Measurements from ENCODE around the gene FILIP1L. TPM values are rescaled to one million over a fixed set of nuclear protein-coding genes. Genes with fewer than 3 reads are reported as not detected.

FILIP1L gene
- total RNA-seq, 3 donors from 2014 or later, result 19.8 to 23.7 (median 23.3) TPM

GRCh38 chr3:99925584-99926230 lies 188.6 kb downstream of the FILIP1L start:
- H3K36me3 ChIP-seq, result no peaks in the 10 kb centered on the region
- H3K9me3 ChIP-seq, result no peaks in the 10 kb centered on the region
- intact Hi-C loops (cut with DNase I; ENCODE audit: low total_unique reads), result no loop called here
- no peak for TF ChIP-seq POLR2AphosphoS5 (IDR thresholded peaks at IDR 0.05)
- TF ChIP-seq, protein P1, sequence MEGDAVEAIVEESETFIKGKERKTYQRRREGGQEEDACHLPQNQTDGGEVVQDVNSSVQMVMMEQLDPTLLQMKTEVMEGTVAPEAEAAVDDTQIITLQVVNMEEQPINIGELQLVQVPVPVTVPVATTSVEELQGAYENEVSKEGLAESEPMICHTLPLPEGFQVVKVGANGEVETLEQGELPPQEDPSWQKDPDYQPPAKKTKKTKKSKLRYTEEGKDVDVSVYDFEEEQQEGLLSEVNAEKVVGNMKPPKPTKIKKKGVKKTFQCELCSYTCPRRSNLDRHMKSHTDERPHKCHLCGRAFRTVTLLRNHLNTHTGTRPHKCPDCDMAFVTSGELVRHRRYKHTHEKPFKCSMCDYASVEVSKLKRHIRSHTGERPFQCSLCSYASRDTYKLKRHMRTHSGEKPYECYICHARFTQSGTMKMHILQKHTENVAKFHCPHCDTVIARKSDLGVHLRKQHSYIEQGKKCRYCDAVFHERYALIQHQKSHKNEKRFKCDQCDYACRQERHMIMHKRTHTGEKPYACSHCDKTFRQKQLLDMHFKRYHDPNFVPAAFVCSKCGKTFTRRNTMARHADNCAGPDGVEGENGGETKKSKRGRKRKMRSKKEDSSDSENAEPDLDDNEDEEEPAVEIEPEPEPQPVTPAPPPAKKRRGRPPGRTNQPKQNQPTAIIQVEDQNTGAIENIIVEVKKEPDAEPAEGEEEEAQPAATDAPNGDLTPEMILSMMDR (IDR thresholded peaks at IDR 0.05), result no peak
- no peak overlapping the region for H3K4me3 ChIP-seq
- peaks cover 0 to 5% of the 10 kb centered on the region in 2 donors for H3K4me1 ChIP-seq
- peak in 1 of 2 donors; percentile 36 for DNase-seq (ENCODE audit: low spot score in 2 of 2)
- no peaks in the 10 kb centered on the region for H3K27me3 ChIP-seq
- peak overlapping the region; percentile 8 to 34 for H3K27ac ChIP-seq

DNA sequence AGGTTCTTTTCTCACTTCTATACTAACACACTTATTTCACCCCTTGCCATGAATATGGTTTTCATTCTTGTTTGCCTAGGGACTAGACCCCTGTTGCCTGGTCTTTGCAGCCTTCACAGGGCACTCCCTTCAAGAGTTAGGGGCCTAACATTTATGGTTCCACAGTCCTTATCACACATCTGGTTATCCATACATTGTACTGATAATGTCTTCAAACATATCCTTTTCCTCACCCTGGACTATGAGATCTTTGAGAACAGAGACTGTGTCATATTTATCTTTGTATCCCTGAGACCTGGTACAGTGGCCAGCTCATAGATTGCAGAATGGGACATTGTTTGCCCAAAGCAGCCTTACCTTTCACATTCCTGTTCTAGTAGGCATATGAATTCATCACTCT lies 190.4 kb downstream of the FILIP1L start:
- intact Hi-C loops (cut with DNase I; ENCODE audit: low total_unique reads), result no loop called here
- Histone ChIP-seq H3K27me3 (no peaks in the 10 kb centered on the region), H3K9me3 (no peaks in the 10 kb centered on the region), H3K27ac (no peak overlapping the region), H3K4me3 (no peak overlapping the region), H3K36me3 (no peaks in the 10 kb centered on the region), H3K4me1 (no peaks in the 10 kb centered on the region)
- TF ChIP-seq POLR2A (IDR thresholded peaks at IDR 0.05) (no peak), POLR2AphosphoS5 (IDR thresholded peaks at IDR 0.05) (no peak)
- TF ChIP-seq, protein P1 (IDR thresholded peaks at IDR 0.05), result no peak
- DNase-seq (ENCODE audit: low spot score in 2 of 2), result no peak

- Histone ChIP-seq H3K27me3 (no peaks in the 10 kb centered on the region), H3K4me3 (no peak overlapping the region), H3K36me3 (no peaks in the 10 kb centered on the region), H3K4me1 (no peaks in the 10 kb centered on the region), H3K27ac (peak overlapping the region; percentile 28 to 30), H3K9me3 (no peaks in the 10 kb centered on the region)
- no peak for TF ChIP-seq POLR2A (IDR thresholded peaks at IDR 0.05)
- TF ChIP-seq, protein P1 (IDR thresholded peaks at IDR 0.05), result no peak
- DNase-seq (ENCODE audit: low spot score in 2 of 2), result peak in 1 of 2 donors; percentile 34
- intact Hi-C loops (cut with DNase I; ENCODE audit: low total_unique reads), result no loop called here
Measured at GRCh38 chr3:99921986-99922385, 192.3 kb downstream of the FILIP1L start.

DNA sequence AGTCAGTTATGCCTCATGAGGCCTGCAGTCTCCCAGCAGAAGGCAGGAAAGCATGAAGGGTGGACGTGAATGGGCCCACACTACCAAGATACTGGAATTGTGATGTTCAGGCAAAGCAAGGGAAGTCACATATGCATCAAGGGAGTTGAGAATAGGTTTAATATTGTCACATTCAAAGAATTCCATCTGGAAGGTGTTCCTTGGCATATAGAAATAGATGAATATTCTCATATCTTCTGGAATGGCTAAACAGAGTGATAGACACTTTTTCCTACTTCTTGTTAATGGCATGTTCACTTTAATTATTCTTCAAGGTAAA lies 193.0 kb downstream of the FILIP1L start:
- H3K27ac ChIP-seq, result peak overlapping the region; percentile 33 to 70
- intact Hi-C loops (cut with DNase I; ENCODE audit: low total_unique reads), result no loop called here
- H3K9me3 ChIP-seq, result no peaks in the 10 kb centered on the region
- TF ChIP-seq POLR2A (IDR thresholded peaks at IDR 0.05) (no peak), POLR2AphosphoS5 (IDR thresholded peaks at IDR 0.05) (no peak)
- TF ChIP-seq, protein P1 (IDR thresholded peaks at IDR 0.05), result no peak
- DNase-seq (ENCODE audit: low spot score in 2 of 2), result no peak
- H3K36me3 ChIP-seq, result no peaks in the 10 kb centered on the region
- H3K27me3 ChIP-seq, result no peaks in the 10 kb centered on the region
- H3K4me3 ChIP-seq, result no peak overlapping the region
- H3K4me1 ChIP-seq, result no peaks in the 10 kb centered on the region

DNA sequence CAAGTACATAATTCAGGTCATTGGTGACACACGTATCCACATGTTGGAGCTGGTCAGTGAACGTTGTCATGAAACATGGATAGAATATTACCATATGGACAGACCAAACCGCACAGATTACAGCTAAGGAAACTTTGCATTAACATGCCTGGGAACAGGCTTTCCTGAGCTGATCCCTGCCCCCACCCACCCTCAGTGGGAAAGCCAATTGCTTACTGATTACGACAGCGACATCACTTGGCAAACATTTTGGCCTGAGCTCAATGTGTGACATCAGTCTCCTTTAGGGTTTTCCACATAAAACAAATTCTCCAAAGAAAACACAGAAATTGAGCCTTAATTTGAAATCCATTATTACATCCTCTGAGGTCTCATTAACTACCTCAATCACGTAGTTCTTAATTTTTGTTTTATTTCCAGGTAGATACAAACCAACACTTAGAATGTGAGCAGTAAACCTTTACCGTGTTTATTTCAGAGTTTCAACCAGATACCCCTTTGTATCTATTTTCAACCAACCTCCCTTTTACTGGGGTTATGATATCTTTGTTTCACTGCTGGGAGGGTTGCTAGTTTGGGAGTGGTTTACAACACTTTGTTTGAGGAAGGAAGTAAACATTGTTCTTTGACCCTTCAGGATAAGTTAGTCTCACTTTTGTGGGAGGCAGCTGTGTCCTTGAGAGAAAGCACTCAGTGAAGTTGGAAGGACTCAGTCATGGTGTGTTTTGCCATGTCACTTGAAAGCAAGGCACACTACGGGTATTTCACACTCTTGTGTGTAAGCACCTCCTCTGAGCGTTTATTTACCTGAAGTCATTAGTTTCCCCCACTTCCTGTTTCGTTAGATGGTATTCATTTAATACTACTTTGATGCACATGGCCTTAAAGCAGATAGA lies 193.6 kb downstream of the FILIP1L start:
- Histone ChIP-seq H3K27ac (peak overlapping the region; percentile 33 to 70), H3K36me3 (no peaks in the 10 kb centered on the region), H3K4me1 (no peaks in the 10 kb centered on the region), H3K27me3 (no peaks in the 10 kb centered on the region), H3K9me3 (no peaks in the 10 kb centered on the region), H3K4me3 (no peak overlapping the region)
- no peak for DNase-seq (ENCODE audit: low spot score in 2 of 2)
- intact Hi-C loops (cut with DNase I; ENCODE audit: low total_unique reads), result no loop called here
- TF ChIP-seq POLR2A (IDR thresholded peaks at IDR 0.05) (no peak), POLR2AphosphoS5 (IDR thresholded peaks at IDR 0.05) (no peak)
- TF ChIP-seq, protein P1 (IDR thresholded peaks at IDR 0.05), result no peak

Data from breast epithelium (tissue), 4 donors.